ENCODE results near the gene CAP1. TPM values are rescaled to one million over a fixed set of nuclear protein-coding genes. Genes with fewer than 3 reads are reported as not detected.

CAP1 gene
- total and polyA plus RNA-seq, 10 of the 15 experiments (the other 5 are each of a cell fraction or from before 2014, with no cell fraction given), result 360 to 500 (median 431) TPM

- TF ChIP-seq USF2 (IDR thresholded peaks at IDR 0.05; ENCODE audit: borderline replicate concordance, low read depth, low read length) (no peak), MYB (IDR thresholded peaks at IDR 0.05; ENCODE audit: borderline replicate concordance, low read depth, low read length) (no peak), RCOR1 (conservative IDR thresholded peaks at IDR 0.05; ENCODE audit: low read depth, low read length) (no peak), JUNB (IDR thresholded peaks at IDR 0.05) (peak; percentile 41), CREB1 (IDR thresholded peaks at IDR 0.05; ENCODE audit: low read depth) (no peak), CEBPB (IDR thresholded peaks at IDR 0.05; ENCODE audit: borderline replicate concordance in 1 of 2, low read depth in 2 of 2, low read length in 2 of 2) (peak; percentile 51 to 70; a peak in 1 of 4 replicates), NFIC (IDR thresholded peaks at IDR 0.05; ENCODE audit: low read depth, low read length) (peak; percentile 78), YY1 (IDR thresholded peaks at IDR 0.05; ENCODE audit: low read depth, low read length) (peak; percentile 80), NKRF (conservative IDR thresholded peaks at IDR 0.05) (no peak), MYC (IDR thresholded peaks at IDR 0.05; ENCODE audit: insufficient read depth, insufficient read length, insufficient replicate concordance, low read length, severe bottlenecking) (no peak), RAD51 (IDR thresholded peaks at IDR 0.05) (no peak), CREM (IDR thresholded peaks at IDR 0.05; ENCODE audit: low read depth) (peak; percentile 34; the same call in 1 of the 2 replicates), POLR2AphosphoS5 (IDR thresholded peaks at IDR 0.05; ENCODE audit: low read length) (no peak)
Measured at GRCh38 chr1:40059338-40059959, 18.9 kb downstream of the CAP1 start (continued).
